Airway epithelial cell (primary cell): ENCODE data around the gene CNTNAP1. TPM values are rescaled to one million over a fixed set of nuclear protein-coding genes. Genes with fewer than 3 reads are reported as not detected.

Experiments used
- total RNA-seq: library from RNA; depleted of rRNA; stranded (reverse); fragments of >200 nt; gene quantifications from 2 replicates; pipeline ENCODE4 v1.2.3, GENCODE V29; 2015

The CNTNAP1 gene
- 4.1 and 4.2 TPM in 2 replicates for total RNA-seq

GRCh38 chr17:42681976-42682721 lies at the start of gene CNTNAP1:
CNTNAP1 (plus strand) TSS chr17:42682531; CDS start chr17:42682830, 299 bp downstream.

GRCh38 chr17:42659079-42659931 lies 23.0 kb upstream of the CNTNAP1 start, which contains the start of gene TUBG2:
TUBG2 (plus strand) TSS chr17:42659284; CDS start chr17:42659504, 220 bp downstream.

DNA sequence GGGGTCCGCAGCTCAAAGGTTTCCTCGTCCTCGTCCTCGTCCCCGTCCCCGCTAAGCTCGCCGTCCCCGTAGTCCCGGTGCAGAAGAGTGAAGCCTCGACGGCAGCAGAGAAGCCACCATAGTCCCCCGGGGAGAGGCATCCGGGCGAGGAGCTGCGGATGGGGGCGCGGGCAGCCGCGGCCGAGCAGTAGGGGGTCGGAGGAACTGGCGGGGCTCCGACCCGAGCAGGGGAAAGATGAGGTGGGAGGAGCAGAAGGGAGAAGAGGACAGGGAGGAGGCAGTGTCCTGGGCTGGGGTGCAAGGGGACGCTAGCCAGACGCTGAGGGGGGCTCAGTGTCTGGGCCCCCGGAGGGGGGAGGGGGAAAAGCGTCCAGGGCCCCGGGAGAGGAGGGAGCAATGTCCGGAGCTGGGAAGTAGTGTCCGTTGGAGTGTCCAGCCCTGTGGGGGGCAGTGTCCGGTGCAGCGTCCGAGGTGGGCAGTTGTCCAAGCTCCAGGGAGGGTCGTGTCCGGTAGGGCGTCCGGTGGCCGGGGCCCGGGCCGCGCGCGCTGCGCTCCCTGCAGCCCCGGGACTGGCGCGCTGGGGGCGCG lies 5.8 kb upstream of the CNTNAP1 start, which contains the start of gene PLEKHH3:
Gene PLEKHH3 (minus strand): TSS at position 571 of the 588 bp plus-strand sequence. CDS start 431 bp downstream, at position 140.

GRCh38 chr17:42744806-42745617 lies 62.7 kb downstream of the CNTNAP1 start, which contains the start of gene EZH1:
EZH1 (minus strand) TSS chr17:42745040; CDS start chr17:42728941, 16,099 bp downstream.

Other genes with a start within 250 kb of the CNTNAP1 start
- 48.5 and 54.6 TPM in 2 replicates for gene ATP6V0A1, start 223.7 kb upstream of the CNTNAP1 start, total RNA-seq
- 19.6 and 25.0 TPM in 2 replicates for gene NAGLU, start 146.3 kb upstream of the CNTNAP1 start, total RNA-seq
- 5.7 and 9.3 TPM in 2 replicates for gene HSD17B1, start 129.6 kb upstream of the CNTNAP1 start, total RNA-seq
- 45.0 and 59.5 TPM in 2 replicates for gene COASY, start 120.4 kb upstream of the CNTNAP1 start, total RNA-seq
- 21.3 and 33.7 TPM in 2 replicates for gene MLX, start 115.4 kb upstream of the CNTNAP1 start, total RNA-seq
- gene PSMC3IP, start 104.8 kb upstream of the CNTNAP1 start, total RNA-seq: 9.8 and 13.4 TPM in 2 replicates
- 47.0 and 57.5 TPM in 2 replicates for gene RETREG3, start 73.2 kb upstream of the CNTNAP1 start, total RNA-seq
- 90.4 and 130 TPM in 2 replicates for gene TUBG1, start 72.8 kb upstream of the CNTNAP1 start, total RNA-seq
- gene TUBG2, start 23.2 kb upstream of the CNTNAP1 start, total RNA-seq: 8.5 and 9.0 TPM in 2 replicates
- 49.8 and 55.3 TPM in 2 replicates for gene PLEKHH3, start 5.5 kb upstream of the CNTNAP1 start, total RNA-seq
- 0.19 and 0.28 TPM in 2 replicates for gene CCR10, start 688 bp upstream of the CNTNAP1 start, total RNA-seq
- 9.0 and 10.4 TPM in 2 replicates for gene EZH1, start 62.5 kb downstream of the CNTNAP1 start, total RNA-seq
- gene RAMP2, start 78.7 kb downstream of the CNTNAP1 start, total RNA-seq: 0.49 TPM in 1 of 2 replicates, not detected in the other
- 98.8 and 108 TPM in 2 replicates for gene VPS25, start 90.9 kb downstream of the CNTNAP1 start, total RNA-seq
- 0.09 TPM in 1 of 2 replicates, not detected in the other for gene WNK4, start 98.1 kb downstream of the CNTNAP1 start, total RNA-seq
- gene COA3, start 116.2 kb downstream of the CNTNAP1 start, total RNA-seq: 78.8 and 81.6 TPM in 2 replicates
- 0.07 TPM in 1 of 2 replicates, not detected in the other for gene CNTD1, start 116.3 kb downstream of the CNTNAP1 start, total RNA-seq
- 76.7 and 84.6 TPM in 2 replicates for gene BECN1, start 141.8 kb downstream of the CNTNAP1 start, total RNA-seq
- gene PSME3, start 150.9 kb downstream of the CNTNAP1 start, total RNA-seq: 122 and 130 TPM in 2 replicates
- 0.14 and 0.92 TPM in 2 replicates for gene AOC2, start 162.0 kb downstream of the CNTNAP1 start, total RNA-seq
- gene AOC3, start 168.7 kb downstream of the CNTNAP1 start, total RNA-seq: under 0.01 and 0.07 TPM in 2 replicates
- not detected in 2 replicates for gene G6PC1, start 218.3 kb downstream of the CNTNAP1 start, total RNA-seq